ENCODE results near the gene NISCH. TPM values are rescaled to one million over a fixed set of nuclear protein-coding genes. Genes with fewer than 3 reads are reported as not detected.
A peak's percentile ranks its signal among the peaks of the same experiment; 100 is the strongest.

The NISCH gene
- total and polyA plus RNA-seq, 2 donors (not counting 3 experiments of a cell fraction or from before 2014, with no cell fraction given): 156 to 178 TPM

- peak; percentile 74 for DNase-seq (ENCODE audit: low read depth, low spot score)
- no peaks in the 10 kb centered on the region for H3K9me3 ChIP-seq (replicated peaks; ENCODE audit: control insufficient read depth, insufficient read depth, low read length)
- dilution Hi-C loops (cut with MboI; ENCODE audit: extremely low pct_ligation_motif_present, low sequenced_read_pairs): no loop called here
- no peak for TF ChIP-seq GATA2 (IDR thresholded peaks at IDR 0.05; ENCODE audit: insufficient read depth, insufficient read length, low read depth, low read length)
- TF ChIP-seq JUN (IDR thresholded peaks at IDR 0.05; ENCODE audit: borderline replicate concordance, insufficient read depth, insufficient read length, low read depth): no peak
- no peak for TF ChIP-seq MYC (IDR thresholded peaks at IDR 0.05; ENCODE audit: low read depth, low read length)
- TF ChIP-seq POLR2AphosphoS5 (IDR thresholded peaks at IDR 0.05; ENCODE audit: insufficient read depth, low read depth, low read length): peak; percentile 31
- peak; percentile 75 to 86 for TF ChIP-seq CTCF (IDR thresholded peaks at IDR 0.05; ENCODE audit: extremely low read depth in 1 of 2, insufficient read depth in 1 of 2, low read depth in 1 of 2, low read length in 2 of 2)
- TF ChIP-seq POLR2A (IDR thresholded peaks at IDR 0.05; ENCODE audit: low read depth, low read length): no peak
- no peak for TF ChIP-seq MAX (IDR thresholded peaks at IDR 0.05; ENCODE audit: insufficient read depth, insufficient read length)
- TF ChIP-seq FOS (IDR thresholded peaks at IDR 0.05; ENCODE audit: borderline replicate concordance, insufficient read depth, low read length): no peak
- no peak for TF ChIP-seq EZH2 (IDR thresholded peaks at IDR 0.05; ENCODE audit: borderline replicate concordance, low read depth, low read length, severe bottlenecking)
- ChIA-PET POLR2A (no interaction called here), CTCF (interaction anchor here (0.6 to 5.2 kb wide), 14 partner anchors 11 to 189 kb away, joined by 3 to 29 read pairs (median 5); partner anchors contain the start of genes STAB1 and UQCC5)
- peak; percentile 76 for FAIRE-seq
- no peaks in the 10 kb centered on the region for H3K4me1 ChIP-seq (ENCODE audit: control insufficient read depth, extremely low read depth, insufficient read depth, low read length)
- H3K4me3 ChIP-seq (replicated peaks in 1 of 3; ENCODE audit: insufficient read depth in 1 of 3, low read depth in 1 of 3, low read length in 3 of 3): no peak overlapping the region
- H3K27me3 ChIP-seq (ENCODE audit: control insufficient read depth in 2 of 2, insufficient read depth in 2 of 2, low read length in 2 of 2): no peaks in the 10 kb centered on the region
- no peak overlapping the region for H3K9ac ChIP-seq (replicated peaks; ENCODE audit: extremely low read depth, insufficient read depth, low read length)
- peaks cover 22 to 37% of the 10 kb centered on the region in 2 experiments for H3K36me3 ChIP-seq (ENCODE audit: control insufficient read depth in 2 of 2, extremely low read depth in 1 of 2, insufficient read depth in 2 of 2, low read length in 2 of 2)
- H3K4me2 ChIP-seq (ENCODE audit: insufficient read depth, low read length): no peak overlapping the region
- no peak overlapping the region for H2AFZ ChIP-seq (ENCODE audit: low read depth, low read length)
- H3K27ac ChIP-seq (ENCODE audit: insufficient read depth, low read depth, low read length): no peak overlapping the region
- H4K20me1 ChIP-seq (replicated peaks; ENCODE audit: control insufficient read depth, extremely low read depth, insufficient read depth, low read length): no peaks in the 10 kb centered on the region
- no TSS peak for BruUV-seq (replicated peaks)
- intact Hi-C loops (cut with micrococcal nuclease): loop anchor here (1.0 to 10.0 kb wide), 3 partner anchors 24 to 213 kb away; partner anchors contain the start of genes GNL3, PBRM1 and STAB1
- H3K9me1 ChIP-seq (replicated peaks; ENCODE audit: control insufficient read depth, extremely low read depth, insufficient read depth, low read length): no peaks in the 10 kb centered on the region
- H3K79me2 ChIP-seq (ENCODE audit: control insufficient read depth, insufficient read depth, low read length): peaks cover 8% of the 10 kb centered on the region
Observed at GRCh38 chr3:52471371-52472238, 16.2 kb downstream of the NISCH start.

Measured in endothelial cell of umbilical vein (primary cell).